HG03571 (cell line): Measurements from ENCODE around the gene EP300.

Experiments
- ATAC-seq: cut with Tn5 transposase; IDR thresholded peaks from one replicate; pipeline ENCODE4 v1.9.1; 2021; ENCODE audit not compliant: unreplicated experiment

EP300 gene

DNA sequence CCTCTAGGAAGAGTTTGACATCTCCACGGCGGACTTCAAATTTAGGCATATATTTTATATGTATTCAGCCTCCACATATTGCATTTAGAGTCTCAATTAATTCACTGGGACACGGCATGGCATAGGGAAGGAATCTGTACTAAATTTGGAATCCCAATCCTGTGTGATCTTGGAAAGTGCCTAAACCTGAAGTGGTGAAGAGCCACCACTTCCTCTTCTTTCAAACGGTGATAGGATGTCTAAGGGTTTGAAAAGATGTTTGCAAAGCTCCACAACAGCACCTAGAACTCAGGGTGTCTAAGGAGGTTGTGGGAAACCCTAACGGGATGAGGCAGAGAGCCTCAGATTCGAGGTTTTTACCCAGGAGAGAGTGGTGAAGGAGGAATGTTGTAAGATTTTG is 111.7 kb downstream of the EP300 start:
- ATAC-seq, result no peak

DNA sequence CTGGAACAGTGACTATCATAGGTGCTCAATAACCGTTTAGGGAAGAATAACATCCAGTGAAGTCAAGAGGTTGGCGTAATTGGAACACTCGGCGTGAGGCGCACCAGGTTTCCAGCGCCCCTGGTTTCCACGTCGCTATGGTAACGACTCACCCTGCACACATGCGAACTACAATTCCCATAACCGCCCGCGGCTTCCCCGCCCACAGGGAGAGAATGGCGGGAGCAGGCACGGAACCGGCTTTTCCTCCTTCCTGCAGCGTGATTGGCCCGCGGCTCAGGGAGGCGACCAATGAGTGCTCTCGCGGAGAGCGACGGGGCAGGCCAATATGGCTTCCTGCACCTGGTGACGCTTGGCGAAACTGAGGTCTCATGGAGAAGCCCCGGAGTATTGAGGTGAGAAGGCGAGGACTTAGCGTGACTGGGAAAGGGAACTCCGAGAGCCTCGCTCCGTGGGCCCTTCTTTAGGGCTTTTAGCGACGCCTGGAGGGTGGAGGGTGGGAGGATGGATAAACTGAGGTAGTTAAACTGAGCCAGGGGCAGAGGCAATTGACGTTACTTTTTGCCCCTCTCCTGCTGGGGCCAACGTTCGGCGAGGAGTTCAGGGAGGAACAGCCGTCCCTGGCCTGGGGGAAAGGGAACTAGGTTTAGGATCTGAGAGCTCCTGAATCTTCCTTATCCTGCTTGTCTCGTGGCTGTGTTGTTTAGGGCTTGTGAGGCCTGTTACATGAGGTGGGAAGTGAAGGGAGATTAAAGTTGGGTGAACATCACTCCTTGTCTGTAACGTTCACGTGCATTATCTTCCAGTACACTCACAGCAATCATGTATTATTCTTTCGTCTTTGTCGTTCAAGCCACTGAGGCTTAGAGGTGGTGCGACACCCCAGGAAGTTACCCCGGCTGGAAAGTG is 112.9 kb downstream of the EP300 start, which contains the start of gene L3MBTL2:
Gene L3MBTL2, plus strand, starts transcription at position 321 of the 909 bp plus-strand sequence. Its CDS starts 51 bp downstream, at position 372.
- peak; percentile 90 for ATAC-seq

DNA sequence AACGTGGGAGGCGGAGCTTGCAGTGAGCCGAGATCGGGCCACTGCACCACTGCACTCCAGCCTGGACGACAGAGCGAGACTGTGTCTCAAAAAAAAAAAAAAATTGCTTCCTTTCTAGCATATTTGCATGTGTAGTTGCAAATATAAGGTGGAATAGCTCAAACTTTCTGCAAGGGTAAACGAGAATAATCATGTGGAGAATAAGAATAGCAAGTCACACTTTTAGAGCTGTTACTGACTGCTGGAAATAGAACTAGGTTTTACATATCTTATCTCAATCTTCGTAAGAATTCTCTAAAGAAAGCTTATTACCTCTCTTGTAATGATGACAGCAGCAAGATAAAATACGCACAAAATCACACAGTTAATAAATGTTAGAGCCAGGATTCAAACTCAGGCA is 114.3 kb downstream of the EP300 start:
- no peak for ATAC-seq

DNA sequence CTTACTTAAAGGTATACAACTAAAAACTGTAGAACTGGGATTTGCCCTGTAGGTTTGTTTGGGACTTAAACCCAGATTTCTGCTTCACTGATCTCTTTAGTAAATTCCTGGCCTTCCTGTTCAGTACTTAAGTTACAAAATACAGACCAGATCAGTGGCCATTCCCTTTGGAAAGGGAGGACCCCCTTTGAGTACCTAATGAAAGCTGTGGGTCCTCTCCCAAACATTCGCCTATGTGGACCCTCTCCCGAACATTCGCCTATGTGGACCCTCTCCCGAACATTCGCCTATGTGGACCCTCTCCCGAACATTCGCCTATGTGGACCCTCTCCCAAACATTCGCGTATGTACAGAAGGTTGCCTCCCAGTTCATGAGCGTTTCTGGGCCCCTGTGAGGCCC is 123.0 kb downstream of the EP300 start:
- no peak for ATAC-seq

DNA sequence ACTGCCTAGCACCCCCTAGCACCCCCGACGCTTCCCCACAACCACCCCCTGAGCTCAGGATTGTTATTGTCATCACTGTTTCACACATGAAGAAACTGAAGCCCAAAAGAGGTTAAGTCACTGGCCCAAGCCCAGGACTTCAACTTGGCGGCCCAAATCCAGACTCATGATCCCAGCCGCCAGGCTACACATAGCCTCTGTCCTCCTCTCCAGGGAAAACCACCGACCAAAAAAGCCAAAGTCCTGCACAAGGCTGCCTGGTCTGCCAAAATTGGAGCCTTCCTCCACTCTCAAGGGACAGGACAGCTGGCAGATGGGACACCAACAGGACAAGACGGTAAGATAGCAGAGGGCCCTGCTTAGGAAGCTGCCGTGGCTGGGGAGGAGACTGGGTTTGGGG is 123.5 kb downstream of the EP300 start:
- no peak for ATAC-seq

DNA sequence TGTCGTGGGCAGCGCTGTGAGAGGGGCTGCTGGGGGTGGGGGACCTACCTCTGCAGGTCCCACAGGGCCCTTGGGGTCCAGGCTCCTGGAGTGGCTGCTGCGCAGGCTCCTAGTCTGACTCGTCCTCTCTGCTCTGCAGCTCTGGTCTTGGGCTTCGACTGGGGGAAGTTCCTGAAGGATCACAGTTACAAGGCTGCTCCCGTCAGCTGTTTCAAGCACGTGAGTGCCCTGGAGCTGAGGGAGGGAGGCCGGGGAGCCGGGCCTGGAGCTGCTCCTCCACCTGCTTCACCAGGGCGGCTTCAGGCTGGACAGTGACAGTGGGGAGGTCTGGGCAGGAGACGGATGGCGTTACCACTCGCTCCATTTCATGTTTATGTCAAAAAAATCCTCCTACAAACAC is 124.6 kb downstream of the EP300 start:
- ATAC-seq, result no peak

DNA sequence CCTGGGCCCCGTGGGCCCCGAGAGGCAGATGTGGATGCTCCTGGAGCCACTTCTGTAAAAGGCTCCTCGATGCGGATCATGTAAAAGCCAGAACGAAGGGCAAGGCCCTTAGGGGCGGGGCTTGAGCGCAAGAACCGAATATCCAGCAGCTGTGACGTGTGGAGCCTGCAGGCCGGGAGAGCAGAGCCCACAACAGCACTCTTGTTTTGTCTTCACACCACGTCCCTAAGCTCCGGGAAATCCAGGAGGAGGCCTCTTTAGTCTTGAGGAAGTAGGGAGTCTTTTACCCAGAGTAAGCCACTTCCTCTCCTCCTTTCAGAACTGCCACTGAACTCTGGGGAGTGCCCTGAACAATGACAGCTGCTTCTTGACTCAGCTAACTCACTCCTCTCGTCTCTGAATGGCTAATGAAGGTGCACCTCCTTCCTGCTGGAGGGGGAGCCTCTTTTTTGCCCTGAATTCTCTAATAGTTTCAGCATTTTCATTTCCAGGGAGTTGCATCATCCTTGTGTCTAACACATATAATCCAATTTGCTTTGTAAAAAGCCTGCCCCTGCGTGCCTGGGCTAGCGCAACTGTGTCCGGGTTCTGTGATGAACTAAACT is 125.3 kb downstream of the EP300 start:
- ATAC-seq, result no peak

DNA sequence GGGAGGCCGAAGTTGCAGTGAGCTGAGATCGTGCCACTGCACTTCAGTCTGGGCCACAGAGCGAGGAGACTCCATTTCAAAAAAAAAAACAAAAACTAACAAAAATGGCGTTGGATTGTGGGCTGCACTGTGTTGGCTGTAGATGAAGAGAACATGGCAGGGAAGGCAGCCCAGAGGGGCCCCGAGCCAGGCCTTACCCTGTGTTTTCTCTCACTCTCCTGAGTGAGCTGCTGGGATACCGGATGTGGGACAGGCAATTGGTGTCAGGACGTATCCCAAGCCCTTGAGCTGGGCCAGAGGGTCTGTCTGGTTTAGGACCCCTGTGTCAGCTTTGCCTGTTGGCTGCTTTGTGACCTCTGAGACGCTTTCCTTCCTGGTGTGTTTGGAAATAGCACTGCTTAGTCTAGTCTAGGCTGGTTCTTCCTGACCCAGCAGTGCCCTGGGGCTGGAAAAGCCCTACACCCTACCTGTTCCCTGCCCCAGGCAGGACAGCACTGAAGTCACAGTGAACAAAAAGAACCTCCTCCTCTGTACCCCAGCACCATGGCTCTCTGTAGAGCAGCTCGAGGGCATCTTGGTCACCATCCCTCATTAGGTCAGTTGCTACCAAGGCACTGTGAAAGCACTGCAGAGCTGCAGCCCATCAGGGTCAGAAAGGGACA is 130.6 kb downstream of the EP300 start:
- ATAC-seq, result no peak

DNA sequence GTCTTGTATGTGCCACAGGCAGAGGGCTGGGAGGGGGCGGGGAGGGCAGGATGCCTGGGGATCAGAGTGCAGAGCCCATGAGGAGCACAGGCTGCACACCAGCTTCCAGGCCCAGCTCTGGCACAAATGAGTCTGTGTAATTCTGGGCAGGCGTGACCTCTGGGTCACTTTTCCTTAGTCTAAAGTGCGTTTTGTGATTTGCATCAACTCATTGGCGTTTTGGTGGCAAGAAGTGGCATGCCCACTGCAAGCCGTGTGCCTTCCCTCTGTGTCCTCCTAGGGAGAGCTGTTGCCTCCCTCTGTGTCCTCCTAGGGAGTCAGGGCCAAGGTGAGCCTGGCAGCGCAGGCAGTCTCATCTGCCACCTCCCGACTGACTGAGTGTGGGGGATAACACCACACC is 131.1 kb downstream of the EP300 start:
- no peak for ATAC-seq

DNA sequence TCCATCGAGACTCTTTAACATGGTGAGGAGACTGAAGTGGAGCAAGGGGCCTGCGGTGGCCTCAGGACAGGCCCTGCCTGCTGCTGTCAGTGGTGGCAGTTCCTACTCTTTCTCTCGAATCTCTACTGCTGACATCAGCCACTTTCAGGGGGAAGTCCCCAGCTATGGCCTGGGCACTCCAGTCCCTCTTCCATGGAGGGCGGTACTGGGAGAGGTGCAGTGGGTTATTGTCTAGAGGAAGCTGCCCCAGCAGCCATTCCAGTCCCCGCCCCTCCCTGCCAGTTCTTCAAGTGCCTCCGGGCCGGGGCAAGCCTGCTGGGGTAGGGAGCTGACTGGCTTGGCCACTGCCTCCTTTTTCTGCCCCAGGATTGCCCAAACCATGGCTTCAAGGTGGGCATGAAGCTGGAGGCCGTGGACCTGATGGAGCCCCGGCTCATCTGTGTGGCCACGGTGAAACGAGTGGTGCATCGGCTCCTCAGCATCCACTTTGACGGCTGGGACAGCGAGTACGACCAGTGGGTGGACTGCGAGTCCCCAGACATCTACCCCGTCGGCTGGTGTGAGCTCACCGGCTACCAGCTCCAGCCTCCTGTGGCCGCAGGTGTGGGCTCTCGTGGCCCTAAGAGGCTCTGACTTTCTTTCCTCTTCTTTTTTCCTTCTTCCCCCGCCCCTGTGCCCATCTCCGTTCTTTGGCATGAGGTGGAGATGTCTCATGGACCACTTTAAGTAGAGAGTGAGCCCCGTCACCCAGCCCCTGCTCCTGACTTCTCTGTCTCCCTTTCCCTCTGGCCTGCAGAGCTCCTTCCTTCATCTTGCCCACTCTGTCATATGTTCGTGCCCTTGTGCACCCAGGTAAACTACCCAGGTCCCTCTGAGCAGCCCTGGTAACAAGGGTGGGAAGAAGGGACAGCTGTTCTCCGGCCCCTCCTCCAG is 134.6 kb downstream of the EP300 start:
- ATAC-seq, result no peak

DNA sequence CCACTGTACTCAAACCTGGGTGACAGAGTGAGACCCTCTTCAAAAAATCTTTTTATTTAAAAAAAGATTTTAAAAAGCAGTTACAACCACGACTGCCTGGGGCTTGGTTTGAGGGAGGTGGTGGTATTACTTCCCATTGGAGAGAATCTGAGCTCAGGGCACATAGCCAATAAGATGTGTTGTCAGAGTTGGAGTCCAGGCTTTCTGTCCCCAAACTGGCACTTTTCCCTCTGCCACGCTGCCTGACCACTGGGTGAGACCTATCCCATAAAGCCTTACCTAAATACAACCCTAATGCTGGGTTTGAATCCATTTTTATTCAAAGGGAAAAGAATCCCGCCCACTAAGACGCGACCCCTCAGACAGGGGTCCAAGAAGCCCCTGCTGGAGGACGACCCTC is 136.8 kb downstream of the EP300 start:
- ATAC-seq, result no peak
